WI38 (cell line): ENCODE measurements around the gene SLC34A1.

Source experiments
- H3K4me3 ChIP-seq: 2 replicates; pipeline ENCODE4 v1.5.1; 2011; ENCODE audit warnings: low read depth, mild to moderate bottlenecking, control low read depth, low read length
- CTCF ChIP-seq: IDR thresholded peaks from 2 replicates; pipeline ENCODE4 v1.5.1; 2012; ENCODE audit warnings: low read depth, mild to moderate bottlenecking, control low read depth, low read length

The SLC34A1 gene

GRCh38 chr5:177384134-177384533 is at the start of gene SLC34A1:
TSS of gene SLC34A1 (plus strand) at chr5:177384434. CDS start at chr5:177385742, 1,308 bp downstream.
- H3K4me3 ChIP-seq = no peak within 1 kb of the TSS
- no peak for TF ChIP-seq CTCF

- TF ChIP-seq CTCF = no peak
- no peak overlapping the region for H3K4me3 ChIP-seq
These were observed 49.2 kb upstream of the SLC34A1 start for GRCh38 chr5:177334781-177335700.

GRCh38 chr5:177335701-177336065 is 48.6 kb upstream of the SLC34A1 start:
- H3K4me3 ChIP-seq = no peak overlapping the region
- no peak for TF ChIP-seq CTCF

GRCh38 chr5:177336112-177336511 is 48.1 kb upstream of the SLC34A1 start:
- no peak for TF ChIP-seq CTCF

GRCh38 chr5:177336603-177337494 is 47.4 kb upstream of the SLC34A1 start:
- no peak overlapping the region for H3K4me3 ChIP-seq
- TF ChIP-seq CTCF = no peak

More at GRCh38 chr5:177336112-177336511, 48.1 kb upstream of the SLC34A1 start:
- H3K4me3 ChIP-seq = no peak overlapping the region

GRCh38 chr5:177338251-177339106 is 45.8 kb upstream of the SLC34A1 start:
- no peak for TF ChIP-seq CTCF
- H3K4me3 ChIP-seq = no peak overlapping the region
